Suprapubic skin (tissue), 4 donors: ENCODE results near the gene CACNA2D4. TPM values are rescaled to one million over a fixed set of nuclear protein-coding genes. Genes with fewer than 3 reads are reported as not detected.

Experiments used
- DNase-seq, 2 donors: peaks; one replicate each; pipeline ENCODE4 v3.0.0-alpha.2; 2019; ENCODE audit warnings: low spot score in 2 of 2
- H3K27ac ChIP-seq: fragments of 200-600 bp; sonication (generic); one replicate; pipeline ENCODE4 v1.5.1; 2019
- H3K27me3 ChIP-seq: fragments of 200-600 bp; sonication (generic); one replicate; pipeline ENCODE4 v1.5.1; 2019
- H3K36me3 ChIP-seq: fragments of 200-600 bp; sonication (generic); one replicate; pipeline ENCODE4 v1.5.1; 2019
- H3K4me1 ChIP-seq: fragments of 200-600 bp; sonication (generic); one replicate; pipeline ENCODE4 v1.5.1; 2019
- H3K4me3 ChIP-seq: fragments of 200-600 bp; sonication (generic); one replicate; pipeline ENCODE4 v1.5.1; 2019; ENCODE audit warnings: mild to moderate bottlenecking
- H3K9me3 ChIP-seq: fragments of 200-600 bp; sonication (generic); one replicate; pipeline ENCODE4 v1.5.1; 2019
- EP300 ChIP-seq: sonication (generic); formaldehyde crosslinking; IDR thresholded peaks from one replicate; pipeline ENCODE4 v1.6.1; 2017; ENCODE audit warnings: antibody characterized with exemption
- POLR2A ChIP-seq, 2 donors: fragments of 450-650 bp; IDR thresholded peaks; one replicate each; pipeline ENCODE4 v1.6.1; 2017; ENCODE audit warnings: antibody characterized with exemption in 2 of 2, mild to moderate bottlenecking in 2 of 2, moderate library complexity in 2 of 2
- POLR2AphosphoS5 ChIP-seq, 3 donors: sonication (generic); formaldehyde crosslinking; IDR thresholded peaks; one replicate each; pipeline ENCODE4 v1.6.1; 2017; ENCODE audit warnings: antibody characterized with exemption in 3 of 3
- WGBS: methylation state at CpG from one replicate; pipeline ENCODE4 v1.1.5; 2018; 5-methylcytosine and 5-hydroxymethylcytosine counted together
- total RNA-seq, 4 donors: library from RNA; depleted of rRNA; stranded (reverse); fragments of >200 nt; gene quantifications; one replicate each; pipeline ENCODE4 v1.1.0, GENCODE V29; 2016
- TF ChIP-seq, protein P1 (sequence below), 2 donors: fragments of 200-600 bp in 1 of 2; fragments of 450-650 bp in 1 of 2; sonication (generic) in 1 of 2; IDR thresholded peaks; one replicate each; pipeline ENCODE4 v1.5.1; 2016 to 2019; ENCODE audit warnings: antibody characterized with exemption in 2 of 2, mild to moderate bottlenecking in 1 of 2, moderate library complexity in 1 of 2

Gene CACNA2D4
- total RNA-seq, 4 donors from 2014 or later, result 0.56 to 1.5 (median 0.97) TPM

GRCh38 chr12:1799051-1799881 lies 119.2 kb downstream of the CACNA2D4 start:
- Histone ChIP-seq H3K27ac (no peak overlapping the region), H3K9me3 (no peaks in the 10 kb centered on the region), H3K27me3 (no peaks in the 10 kb centered on the region), H3K4me1 (peaks cover 19% of the 10 kb centered on the region), H3K36me3 (no peaks in the 10 kb centered on the region), H3K4me3 (no peak overlapping the region)
- WGBS, result 91% methylated on average over 21 of the region's 21 CpGs
- TF ChIP-seq POLR2AphosphoS5 (IDR thresholded peaks at IDR 0.05), result no peak
- no peak for TF ChIP-seq EP300
- no peak for TF ChIP-seq POLR2A (IDR thresholded peaks at IDR 0.05)
- TF ChIP-seq, protein P1, sequence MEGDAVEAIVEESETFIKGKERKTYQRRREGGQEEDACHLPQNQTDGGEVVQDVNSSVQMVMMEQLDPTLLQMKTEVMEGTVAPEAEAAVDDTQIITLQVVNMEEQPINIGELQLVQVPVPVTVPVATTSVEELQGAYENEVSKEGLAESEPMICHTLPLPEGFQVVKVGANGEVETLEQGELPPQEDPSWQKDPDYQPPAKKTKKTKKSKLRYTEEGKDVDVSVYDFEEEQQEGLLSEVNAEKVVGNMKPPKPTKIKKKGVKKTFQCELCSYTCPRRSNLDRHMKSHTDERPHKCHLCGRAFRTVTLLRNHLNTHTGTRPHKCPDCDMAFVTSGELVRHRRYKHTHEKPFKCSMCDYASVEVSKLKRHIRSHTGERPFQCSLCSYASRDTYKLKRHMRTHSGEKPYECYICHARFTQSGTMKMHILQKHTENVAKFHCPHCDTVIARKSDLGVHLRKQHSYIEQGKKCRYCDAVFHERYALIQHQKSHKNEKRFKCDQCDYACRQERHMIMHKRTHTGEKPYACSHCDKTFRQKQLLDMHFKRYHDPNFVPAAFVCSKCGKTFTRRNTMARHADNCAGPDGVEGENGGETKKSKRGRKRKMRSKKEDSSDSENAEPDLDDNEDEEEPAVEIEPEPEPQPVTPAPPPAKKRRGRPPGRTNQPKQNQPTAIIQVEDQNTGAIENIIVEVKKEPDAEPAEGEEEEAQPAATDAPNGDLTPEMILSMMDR (IDR thresholded peaks at IDR 0.05), result no peak
- DNase-seq, result peak; percentile 59 to 71

- WGBS, result 75% methylated on average over 6 of the region's 6 CpGs
- TF ChIP-seq POLR2AphosphoS5 (IDR thresholded peaks at IDR 0.05), result no peak
- TF ChIP-seq POLR2A (IDR thresholded peaks at IDR 0.05), result no peak
- no peak for TF ChIP-seq EP300
- TF ChIP-seq, protein P1 (IDR thresholded peaks at IDR 0.05), result no peak
- no peak for DNase-seq
- Histone ChIP-seq H3K36me3 (no peaks in the 10 kb centered on the region), H3K27me3 (no peaks in the 10 kb centered on the region), H3K27ac (no peak overlapping the region), H3K9me3 (no peaks in the 10 kb centered on the region), H3K4me1 (peaks cover 19% of the 10 kb centered on the region), H3K4me3 (no peak overlapping the region)
These were observed 119.8 kb downstream of the CACNA2D4 start for GRCh38 chr12:1798641-1799020.

- Histone ChIP-seq H3K4me1 (peaks cover 19% of the 10 kb centered on the region), H3K36me3 (no peaks in the 10 kb centered on the region), H3K27me3 (no peaks in the 10 kb centered on the region), H3K9me3 (no peaks in the 10 kb centered on the region), H3K4me3 (no peak overlapping the region), H3K27ac (no peak overlapping the region)
- peak; percentile 60 to 79 for DNase-seq
- TF ChIP-seq POLR2AphosphoS5 (IDR thresholded peaks at IDR 0.05), result no peak
- no peak for TF ChIP-seq POLR2A (IDR thresholded peaks at IDR 0.05)
- TF ChIP-seq EP300, result no peak
- TF ChIP-seq, protein P1 (IDR thresholded peaks at IDR 0.05), result no peak
- 95% methylated on average over 17 of the region's 22 CpGs for WGBS
These were observed 120.3 kb downstream of the CACNA2D4 start for GRCh38 chr12:1797991-1798640.

DNA sequence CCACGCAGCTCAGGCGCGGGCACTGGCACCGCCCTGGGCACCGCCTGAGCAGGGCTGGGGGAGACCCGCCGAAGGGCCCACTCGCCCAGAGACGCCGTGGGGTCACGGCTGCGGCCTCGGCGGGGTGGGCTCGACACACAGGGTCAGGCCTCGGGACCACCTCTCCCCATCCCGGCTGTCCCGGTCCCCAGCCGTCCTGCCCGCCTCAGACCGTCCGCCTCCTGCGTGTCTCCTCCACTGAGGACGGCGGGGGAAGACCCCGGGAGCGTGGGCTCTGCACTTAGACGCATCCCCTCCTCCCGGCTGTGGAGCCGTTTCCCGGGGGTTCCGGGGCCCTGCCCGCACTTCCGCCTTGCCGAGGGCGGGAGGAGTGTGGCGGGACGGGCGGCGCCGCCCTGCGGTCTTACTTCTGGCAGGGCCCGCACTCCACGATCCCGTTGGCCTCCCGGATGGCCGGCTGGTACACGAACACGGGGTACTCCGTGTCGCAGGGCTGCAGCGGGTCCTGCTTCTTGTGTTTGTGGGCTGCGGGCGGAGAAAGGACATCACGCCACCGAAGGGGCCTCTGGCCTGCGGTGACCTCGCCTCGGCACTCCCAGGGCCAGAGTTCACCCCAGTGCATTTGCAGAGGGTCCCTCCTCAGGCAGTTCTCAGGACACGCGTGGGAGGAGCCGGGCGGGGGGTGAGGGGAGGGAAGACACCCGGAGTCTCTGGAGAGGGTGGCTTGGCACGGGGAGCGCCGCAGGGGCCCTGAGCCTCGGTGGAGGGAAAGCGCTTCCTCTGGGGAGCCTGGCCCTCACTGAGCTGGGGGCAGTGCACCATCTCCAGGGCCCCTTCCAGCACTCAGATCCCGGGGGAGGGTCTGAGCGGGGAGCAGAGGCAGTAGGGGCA lies 121.2 kb downstream of the CACNA2D4 start:
- H3K27ac ChIP-seq, result peak overlapping the region; percentile 81
- H3K9me3 ChIP-seq, result no peaks in the 10 kb centered on the region
- DNase-seq, result peak in 1 of 2 donors; percentile 88
- peak overlapping the region; percentile 73 for H3K4me3 ChIP-seq
- 28% methylated on average over 12 of the region's 71 CpGs for WGBS
- peaks cover 19% of the 10 kb centered on the region for H3K4me1 ChIP-seq
- no peak for TF ChIP-seq EP300
- TF ChIP-seq POLR2AphosphoS5 (IDR thresholded peaks at IDR 0.05), result peak in 2 of 3 donors; percentile 27 to 40
- no peaks in the 10 kb centered on the region for H3K27me3 ChIP-seq
- no peaks in the 10 kb centered on the region for H3K36me3 ChIP-seq

DNA sequence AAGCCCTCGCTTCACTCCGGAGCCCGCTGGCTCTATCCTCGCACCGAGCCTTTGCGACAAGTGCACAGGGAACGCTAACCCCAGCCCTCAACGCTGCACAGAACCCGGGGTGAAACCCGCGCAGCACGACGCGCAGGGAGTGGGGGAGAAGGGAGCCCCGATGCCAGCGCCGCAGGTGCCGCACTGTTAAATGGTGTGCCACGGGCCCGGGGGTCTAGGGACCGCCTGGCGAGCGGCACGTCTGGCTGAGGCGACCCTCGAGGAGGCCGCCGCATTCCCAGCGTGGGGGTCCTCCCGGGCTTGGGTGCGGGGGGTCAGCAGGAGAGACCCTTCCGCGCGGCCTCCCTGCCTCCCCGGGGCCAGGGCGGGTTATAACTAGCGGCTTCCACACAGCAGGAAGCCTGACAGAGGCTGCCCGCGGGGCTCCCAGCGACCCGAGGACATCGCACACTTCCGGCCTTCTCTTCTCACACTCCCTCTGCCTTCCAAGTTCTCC lies 121.9 kb downstream of the CACNA2D4 start:
- Histone ChIP-seq H3K36me3 (no peaks in the 10 kb centered on the region), H3K27me3 (no peaks in the 10 kb centered on the region), H3K4me3 (peak overlapping the region; percentile 73), H3K27ac (peak overlapping the region; percentile 81), H3K4me1 (peaks cover 19% of the 10 kb centered on the region), H3K9me3 (no peaks in the 10 kb centered on the region)
- WGBS, result no CpG with 5 or more reads among the region's 43 CpGs
- no peak for DNase-seq
- no peak for TF ChIP-seq EP300
- no peak for TF ChIP-seq POLR2AphosphoS5 (IDR thresholded peaks at IDR 0.05)
- no peak for TF ChIP-seq POLR2A (IDR thresholded peaks at IDR 0.05)
- TF ChIP-seq, protein P1 (IDR thresholded peaks at IDR 0.05), result no peak
